GM18499 (cell line): ENCODE results near the gene ING1.
A peak's percentile ranks its signal among the peaks of the same experiment; 100 is the strongest.
"Not testable (repeated sequence)": the region's sequence is repeated elsewhere in the genome, so short reads cannot be mapped to it uniquely, and the experiment has no call there.

ENCODE experiments used
- ATAC-seq: cut with Tn5 transposase; IDR thresholded peaks from one replicate; pipeline ENCODE4 v1.9.1; 2021; ENCODE audit warnings: moderate number of reproducible peaks; ENCODE audit not compliant: insufficient read depth, unreplicated experiment

The ING1 gene

GRCh38 chr13:110713642-110713952 lies at the start of gene ING1:
Gene ING1 (plus strand): TSS chr13:110713700. CDS start chr13:110714150, 450 bp downstream.
- no peak for ATAC-seq

DNA sequence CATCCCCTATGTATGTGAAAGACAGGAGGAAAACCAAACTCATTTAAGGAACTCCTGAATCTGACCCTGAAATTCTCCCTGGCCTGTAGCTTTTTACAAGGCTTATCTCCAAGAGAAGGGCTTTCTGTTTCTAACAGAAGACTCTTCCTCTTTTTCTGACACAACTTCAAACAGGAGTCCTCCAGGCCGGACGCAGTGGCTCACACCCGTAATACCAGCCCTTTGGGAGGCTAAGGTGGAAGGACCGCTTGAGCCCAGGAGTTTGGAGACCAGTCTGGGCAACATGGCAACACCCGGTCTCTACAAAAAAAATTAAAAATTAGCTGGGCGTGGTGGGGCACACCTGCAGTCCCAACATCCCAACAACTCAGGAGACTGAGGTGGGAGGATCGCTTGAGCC lies 49.5 kb upstream of the ING1 start:
- no peak for ATAC-seq

DNA sequence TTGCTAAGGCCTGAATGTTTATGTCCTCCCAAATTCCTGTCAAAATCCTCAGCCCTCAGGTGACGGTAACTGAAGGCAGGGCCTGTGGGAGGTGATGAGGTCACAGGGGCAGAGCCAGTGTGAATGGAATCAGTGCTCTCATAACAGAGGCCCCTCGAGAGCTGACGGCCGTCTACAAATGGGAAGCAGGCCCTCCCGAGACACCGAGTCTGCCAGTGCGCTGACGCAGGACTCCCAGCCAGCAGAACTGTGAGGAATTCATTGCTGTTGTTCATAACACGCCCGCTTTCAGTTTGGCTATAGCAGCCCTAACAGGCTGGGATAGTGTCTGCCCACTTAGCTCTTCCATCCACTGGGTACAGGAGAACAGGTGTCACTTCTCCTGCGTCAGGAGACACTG lies 48.8 kb upstream of the ING1 start:
- no peak for ATAC-seq

DNA sequence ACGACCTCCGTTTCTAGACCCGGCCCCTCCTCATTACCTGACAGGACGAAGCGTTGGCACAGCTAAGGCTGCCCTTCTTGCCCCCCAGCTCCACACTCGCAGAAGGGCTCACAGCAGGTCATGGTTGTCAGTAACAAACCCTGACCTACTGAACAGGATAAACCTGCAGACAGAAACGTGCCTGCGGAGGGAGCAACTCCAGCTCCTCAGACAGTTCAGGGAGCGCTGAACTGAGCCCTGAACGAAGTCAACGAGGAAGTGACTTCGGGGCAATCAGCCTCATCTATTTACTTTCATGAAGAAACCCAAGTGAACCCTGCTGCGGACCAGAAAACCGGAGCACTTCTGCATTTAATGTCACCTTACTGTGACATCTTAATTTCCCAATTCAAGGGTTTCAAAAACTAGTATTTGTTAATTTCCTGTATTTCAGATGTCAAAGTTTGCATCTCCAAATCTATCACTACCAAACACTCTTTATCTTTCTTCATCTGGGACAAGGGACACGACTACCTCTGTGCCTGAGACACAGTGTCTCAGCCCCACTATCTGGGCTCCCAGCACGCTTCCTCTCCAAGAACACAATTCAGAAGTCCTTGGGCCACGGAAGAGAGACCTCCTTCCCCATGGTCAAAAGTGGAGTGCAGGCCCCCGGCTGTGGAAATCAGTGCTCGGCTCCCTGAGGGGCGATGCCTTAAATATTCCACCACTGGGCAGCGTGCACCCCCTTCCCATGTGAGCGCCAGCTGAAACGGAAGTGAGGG lies 47.8 kb upstream of the ING1 start:
- ATAC-seq, result no peak

GRCh38 chr13:110666255-110666533 lies 47.3 kb upstream of the ING1 start:
- no peak for ATAC-seq

- ATAC-seq, result no peak
Observed at GRCh38 chr13:110669036-110669435, 44.5 kb upstream of the ING1 start.

- not testable (repeated sequence) for ATAC-seq
Observed at GRCh38 chr13:110669814-110670213, 43.7 kb upstream of the ING1 start.

DNA sequence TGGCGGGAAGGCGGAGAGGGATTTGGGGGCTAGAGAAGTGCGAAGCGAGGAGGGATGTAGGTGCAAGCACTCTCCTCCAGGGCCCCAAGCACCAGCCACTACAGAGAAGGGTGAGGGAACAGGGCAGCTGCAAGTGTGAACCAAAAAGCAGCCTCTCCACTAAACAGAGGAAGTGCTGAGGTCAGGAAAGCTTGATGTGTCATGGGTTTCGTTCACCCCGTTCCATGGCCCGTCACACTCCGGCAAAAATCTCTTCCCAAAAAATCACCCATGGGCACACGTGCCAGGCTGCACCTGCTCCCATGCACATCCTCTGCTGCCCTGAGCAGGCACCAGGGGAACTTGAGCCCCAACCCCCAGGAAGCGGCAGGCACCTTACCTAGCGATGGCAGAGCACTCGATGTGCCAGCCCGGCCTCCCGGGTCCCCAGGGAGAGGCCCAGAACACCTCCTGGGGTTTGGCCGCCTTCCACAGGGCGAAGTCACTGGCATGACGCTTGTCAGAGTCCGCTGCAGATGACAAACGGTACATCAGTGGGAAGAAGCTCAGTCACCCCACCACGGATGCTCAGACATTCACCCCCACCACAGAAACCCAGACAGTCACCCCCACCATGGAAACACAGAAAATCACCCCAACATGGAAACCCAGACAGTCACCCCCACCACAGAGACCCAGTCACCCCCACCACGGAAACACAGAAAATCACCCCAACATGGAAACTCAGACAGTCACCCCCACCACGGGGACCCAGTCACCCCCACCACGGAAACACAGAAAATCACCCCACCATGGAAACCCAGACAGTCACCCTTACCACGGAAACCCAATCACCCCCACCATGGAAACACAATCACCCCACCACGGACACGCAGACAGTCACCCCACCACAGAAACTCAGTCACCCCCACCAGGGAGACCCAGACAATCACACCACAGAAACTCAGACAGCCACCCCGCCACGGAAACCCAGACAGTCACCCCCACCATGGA lies 36.6 kb upstream of the ING1 start:
- ATAC-seq, result peak; percentile 63

- ATAC-seq, result no peak
Observed at GRCh38 chr13:110677731-110678545, 35.6 kb upstream of the ING1 start.

- ATAC-seq, result no peak
Observed at GRCh38 chr13:110680852-110681251, 32.6 kb upstream of the ING1 start.

DNA sequence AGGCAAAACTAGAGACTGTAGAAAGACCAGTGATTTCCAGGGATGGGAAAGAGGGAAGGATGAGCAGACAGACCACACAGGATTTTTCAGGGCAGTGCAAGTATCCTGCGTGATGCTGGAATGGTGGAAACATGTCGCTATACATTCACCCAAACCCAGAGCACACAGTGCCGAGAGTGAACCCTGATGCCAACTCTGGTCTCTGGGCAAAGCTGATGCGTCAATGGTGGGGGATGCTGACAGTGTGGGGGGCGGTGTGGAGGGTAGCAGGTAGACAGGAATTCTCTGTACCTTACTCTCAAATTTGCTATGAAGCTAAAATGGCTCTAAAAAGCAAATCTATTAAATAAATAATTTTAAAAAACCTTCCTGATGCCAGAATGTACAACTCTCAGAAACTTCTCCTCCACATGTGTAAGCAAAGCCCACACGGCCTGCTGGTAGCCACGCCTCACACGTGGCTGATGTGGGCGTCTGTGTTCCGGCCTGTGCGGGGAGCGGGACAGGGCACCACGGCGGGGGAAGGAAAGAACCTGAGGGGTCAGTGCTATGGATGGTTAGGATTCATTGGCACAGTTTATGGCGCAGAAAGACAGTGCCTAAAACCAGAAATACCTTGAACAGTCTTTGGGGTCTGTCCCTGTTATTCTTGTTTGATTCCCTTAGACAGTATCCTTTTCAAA lies 31.5 kb upstream of the ING1 start:
- ATAC-seq, result no peak

DNA sequence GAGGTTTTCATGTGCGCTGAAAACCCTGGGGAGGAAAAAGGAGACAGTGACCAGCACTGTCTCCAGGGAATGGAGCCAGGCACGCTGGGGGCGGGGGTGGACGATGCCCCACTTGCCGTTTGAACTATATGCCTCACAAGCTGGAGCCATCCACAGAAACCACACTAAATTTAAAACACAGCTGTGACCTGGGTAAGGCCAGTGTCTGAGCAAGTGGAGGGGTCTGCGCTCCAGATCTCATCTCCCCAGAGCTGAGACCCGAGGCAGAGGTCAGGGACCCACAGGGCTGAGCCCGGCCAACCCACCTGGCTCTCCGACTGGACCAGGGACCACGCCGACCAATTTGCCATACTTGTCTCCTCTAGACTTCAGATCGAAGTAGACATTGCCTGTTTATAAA lies 30.8 kb upstream of the ING1 start:
- ATAC-seq, result no peak

DNA sequence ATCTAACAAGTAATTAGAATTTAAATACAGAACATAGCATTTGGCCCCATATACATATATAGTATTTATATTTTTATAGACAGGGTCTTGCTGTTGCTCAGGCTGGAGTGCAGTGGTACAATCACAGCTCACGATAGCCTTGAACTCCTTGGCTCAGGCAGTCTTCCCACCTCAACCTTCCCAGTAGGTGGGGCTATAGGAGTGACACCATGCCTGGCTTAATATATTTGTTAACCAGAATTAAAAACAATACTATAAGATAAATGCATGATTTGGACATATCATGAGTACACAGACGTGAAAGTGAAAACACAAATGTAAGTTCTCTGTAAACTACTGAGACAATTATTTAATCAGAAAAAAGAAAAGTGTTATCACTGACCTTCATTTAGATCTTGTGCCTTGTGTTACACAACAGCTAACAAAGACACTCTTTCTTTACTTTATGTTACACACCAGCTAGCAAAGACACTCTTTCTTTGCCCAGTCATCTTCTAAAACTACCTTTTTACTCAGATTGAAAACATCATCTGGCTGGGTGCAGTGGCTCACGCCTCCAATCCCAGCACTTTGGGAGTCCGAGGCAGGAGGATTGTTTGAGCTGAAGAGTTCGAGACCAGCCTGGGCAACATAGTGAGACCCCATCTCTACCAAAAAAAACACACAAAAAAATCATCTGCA lies 30.2 kb upstream of the ING1 start:
- ATAC-seq, result no peak

- no peak for ATAC-seq
Observed at GRCh38 chr13:110683921-110684320, 29.6 kb upstream of the ING1 start.

DNA sequence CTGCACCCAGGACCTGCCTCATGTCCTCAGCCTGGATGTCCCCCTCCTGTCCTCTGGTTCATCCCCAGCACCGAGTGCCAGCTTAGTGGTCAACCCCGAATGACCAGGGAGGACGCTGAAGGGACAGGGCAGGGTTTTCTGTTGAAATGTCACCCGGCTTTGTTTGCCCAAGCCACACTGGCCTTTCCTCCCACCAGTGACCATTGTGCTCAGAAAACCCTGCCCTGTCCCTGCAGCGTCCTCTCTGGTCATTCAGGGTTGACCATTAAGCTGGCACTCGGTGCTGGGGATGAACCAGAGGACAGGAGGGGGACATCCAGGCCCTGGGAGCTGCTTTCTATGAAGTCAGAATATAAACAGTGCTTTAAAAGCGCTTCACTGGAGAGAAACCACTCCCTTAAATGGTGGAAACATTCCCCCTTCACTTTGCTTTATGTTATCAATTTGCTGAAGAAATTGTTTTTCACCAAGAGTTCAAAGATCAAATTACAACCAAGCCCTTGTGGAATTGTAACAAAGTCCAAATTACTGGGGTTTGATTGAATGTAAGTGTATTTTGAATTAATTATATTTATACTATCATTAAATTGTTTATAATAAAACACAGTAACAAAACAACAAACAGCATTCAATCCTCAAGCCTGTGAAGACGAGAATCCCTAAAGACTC lies 29.0 kb upstream of the ING1 start:
- ATAC-seq, result no peak

DNA sequence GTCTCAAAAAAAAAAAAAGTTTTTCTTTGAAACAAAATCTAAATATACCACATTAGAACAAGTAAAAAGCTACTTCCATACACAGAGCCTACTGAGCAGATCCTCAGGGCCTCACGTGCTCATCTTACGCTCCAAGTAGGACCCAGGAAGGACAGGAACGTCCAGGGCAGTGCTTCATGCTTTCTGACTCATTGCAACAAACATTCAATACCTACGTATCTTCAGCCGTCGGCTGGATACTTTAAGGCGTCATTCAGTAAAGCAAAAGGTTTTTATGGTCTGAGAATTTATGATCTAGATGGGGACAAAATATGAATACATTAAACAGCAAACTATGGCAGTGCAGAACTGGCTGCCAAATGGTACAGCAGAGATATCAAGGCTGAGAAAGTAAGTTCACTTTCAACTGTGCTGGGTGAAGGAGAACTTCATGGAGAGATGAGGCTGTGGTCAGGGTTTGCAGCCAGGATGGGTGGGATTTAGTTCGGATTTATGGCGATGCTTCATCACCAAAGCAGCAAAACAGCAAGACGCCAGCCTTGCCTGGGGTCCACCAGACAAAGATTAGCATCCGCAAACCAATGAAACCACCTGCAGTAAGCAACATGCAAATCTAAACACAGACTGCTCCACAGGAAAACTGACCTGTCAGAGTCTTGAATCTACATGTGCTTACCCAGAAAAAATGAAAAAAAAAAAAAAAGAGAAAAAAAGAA lies 28.0 kb upstream of the ING1 start:
- no peak for ATAC-seq

DNA sequence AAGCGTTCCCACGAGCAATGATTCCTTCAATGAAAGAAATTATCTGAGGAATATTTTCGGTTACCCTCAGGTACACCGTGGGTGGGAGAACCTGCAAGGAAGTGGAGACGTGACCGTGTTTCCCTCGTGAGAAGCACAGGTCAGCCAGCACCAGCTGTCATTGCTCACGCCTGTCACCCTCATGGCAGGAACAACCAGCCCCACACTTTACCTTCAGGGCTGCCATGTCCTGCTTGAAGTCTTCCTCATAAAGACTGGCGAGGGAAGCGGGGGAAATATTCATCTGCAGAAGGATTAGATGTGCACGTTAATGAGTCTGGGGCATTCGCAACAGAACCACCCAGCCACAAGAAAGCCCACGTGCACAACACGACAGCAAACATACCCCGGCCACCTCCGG lies 25.8 kb upstream of the ING1 start:
- no peak for ATAC-seq

GRCh38 chr13:110689041-110689440 lies 24.5 kb upstream of the ING1 start:
- ATAC-seq, result no peak

DNA sequence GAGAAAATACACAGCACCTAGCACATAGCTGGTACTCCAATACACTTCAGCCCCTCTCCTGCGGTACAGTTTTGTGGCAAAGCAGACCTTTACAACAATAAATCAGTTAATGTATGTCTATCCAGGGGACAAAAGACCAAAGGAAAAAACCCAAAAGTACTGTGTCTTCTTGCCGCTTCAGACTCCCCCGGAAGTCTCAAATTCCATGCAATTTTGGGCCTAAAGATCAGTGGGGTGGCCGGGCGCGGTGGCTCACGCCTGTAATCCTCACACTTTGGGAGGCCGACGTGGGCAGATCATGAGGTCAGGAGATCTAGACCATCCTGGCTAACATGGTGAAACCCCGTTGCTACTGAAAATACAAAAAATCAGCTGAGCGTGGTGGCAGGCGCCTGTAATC lies 23.8 kb upstream of the ING1 start:
- ATAC-seq, result no peak
